ENCODE results near the gene RIBC2.

- TF ChIP-seq POLR2AphosphoS5 (IDR thresholded peaks at IDR 0.05; ENCODE audit: low read depth, low read length) (no peak), TAF1 (IDR thresholded peaks at IDR 0.05; ENCODE audit: borderline replicate concordance, insufficient read depth, low read length) (no peak), SIN3A (IDR thresholded peaks at IDR 0.05; ENCODE audit: borderline replicate concordance, insufficient read depth, low read length) (no peak)
Measured at GRCh38 chr22:45429981-45430775, 16.7 kb downstream of the RIBC2 start.

All from PFSK-1 (cell line).